ENCODE data around the gene CRYZ.
"Not testable (repeated sequence)": the region's sequence is repeated elsewhere in the genome, so short reads cannot be mapped to it uniquely, and the experiment has no call there.

CRYZ gene

GRCh38 chr1:74732960-74733603 is at the start of gene CRYZ, which contains the start of gene TYW3:
CRYZ (minus strand) TSS chr1:74733050; CDS start chr1:74724821, 8,229 bp downstream.
TYW3 (plus strand) TSS chr1:74733152; CDS start chr1:74733245, 93 bp downstream.
- DNase-seq, result peak; percentile 85

DNA sequence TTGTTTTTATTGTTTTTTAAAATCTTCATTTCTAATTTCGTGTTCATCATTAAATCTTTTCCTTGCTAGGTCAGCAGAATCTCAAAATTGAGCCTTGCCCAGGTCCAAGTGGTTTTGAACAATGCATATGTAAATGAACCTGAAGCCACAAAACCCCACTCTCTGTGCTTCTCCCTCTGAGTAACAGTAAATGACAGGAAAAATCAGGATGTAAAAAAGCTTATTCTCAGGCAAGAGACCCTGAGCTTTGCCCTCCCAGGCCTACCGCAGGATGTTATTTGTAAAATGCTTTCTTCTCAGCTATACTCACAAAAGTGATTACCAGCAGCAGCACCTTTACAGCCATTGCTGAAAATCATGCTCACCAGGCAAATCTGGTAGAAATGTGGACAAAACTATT is 47.7 kb upstream of the CRYZ start:
- no peak for DNase-seq

DNA sequence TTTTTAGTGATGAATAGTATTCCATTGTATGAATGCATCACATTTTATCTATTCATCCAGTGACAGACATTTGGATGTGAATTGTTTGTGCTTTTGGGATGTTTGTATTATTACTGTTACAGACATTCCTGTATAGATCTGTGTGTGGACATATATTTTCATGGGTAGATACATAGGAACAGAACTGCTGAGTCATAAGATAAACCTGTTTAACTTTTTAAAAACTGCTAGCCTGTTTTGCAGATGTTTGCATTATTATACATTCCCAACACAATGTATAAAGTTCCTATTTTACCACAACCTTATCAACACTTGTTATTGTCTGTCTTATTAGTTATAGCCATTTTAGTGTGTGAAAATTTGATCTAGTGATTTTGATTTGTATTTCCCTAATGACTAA is 46.9 kb upstream of the CRYZ start:
- DNase-seq, result no peak

GRCh38 chr1:74777525-74777924 is 44.7 kb upstream of the CRYZ start:
- DNase-seq, result no peak

GRCh38 chr1:74775735-74776134 is 42.9 kb upstream of the CRYZ start:
- no peak for DNase-seq

DNA sequence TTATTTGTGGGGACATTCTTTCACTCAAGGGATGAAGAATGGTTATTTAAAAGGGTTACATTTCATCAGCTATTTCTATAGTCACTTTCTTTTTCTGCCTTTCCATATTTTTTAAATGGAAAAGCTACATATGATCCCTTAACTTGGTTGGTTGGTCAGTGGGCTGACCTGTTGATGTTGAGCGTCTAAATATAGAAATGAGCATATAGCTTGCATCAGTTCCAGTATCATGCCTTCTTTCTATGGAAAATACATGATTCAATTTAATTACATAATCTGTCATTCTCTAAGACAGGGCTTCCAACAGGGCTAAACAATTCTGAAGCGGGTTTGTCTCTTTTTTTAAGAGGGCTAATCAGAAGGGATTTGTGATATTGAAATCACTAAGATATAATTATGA is 40.7 kb upstream of the CRYZ start:
- no peak for DNase-seq

DNA sequence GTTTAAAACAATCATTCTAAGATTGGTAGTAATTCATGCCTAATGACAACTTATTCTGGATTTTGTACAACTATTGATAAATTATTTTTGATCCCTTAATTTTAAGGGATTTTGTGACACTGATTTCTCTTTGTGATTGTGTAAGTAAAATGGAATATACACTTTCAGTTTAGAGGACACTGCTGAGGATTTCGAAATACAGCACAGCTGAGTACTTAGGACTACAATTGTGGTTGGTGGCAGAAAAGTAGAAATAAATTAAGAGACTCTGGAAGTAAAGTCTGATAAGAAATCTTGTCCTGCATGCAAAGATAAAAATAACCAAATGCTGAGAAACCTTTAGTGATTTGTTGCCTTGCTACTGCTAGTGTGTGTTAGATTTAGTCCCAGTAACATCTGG is 40.1 kb upstream of the CRYZ start:
- no peak for DNase-seq

- DNase-seq, result peak; percentile 6
These were observed 39.2 kb upstream of the CRYZ start for GRCh38 chr1:74771913-74772515.

- DNase-seq, result no peak
These were observed 34.6 kb upstream of the CRYZ start for GRCh38 chr1:74767490-74767889.

DNA sequence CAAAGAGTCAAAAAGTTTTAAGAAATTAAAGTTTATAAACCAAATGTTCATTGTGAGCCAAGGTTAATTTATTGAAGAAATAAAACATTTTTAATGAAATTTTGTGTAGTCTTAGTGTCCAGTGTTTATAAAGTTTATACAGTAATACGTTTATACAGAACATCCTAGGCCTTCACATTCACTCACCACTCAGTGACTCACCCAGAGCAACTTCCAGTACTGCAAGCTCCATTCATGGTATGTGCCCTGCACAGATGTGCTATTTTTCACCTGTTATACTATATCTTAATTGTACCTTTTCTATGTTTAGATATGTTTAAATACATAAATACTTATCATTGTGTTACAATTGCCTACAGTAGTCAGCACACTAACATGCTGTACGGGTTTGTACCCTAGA is 33.7 kb upstream of the CRYZ start:
- no peak for DNase-seq

DNA sequence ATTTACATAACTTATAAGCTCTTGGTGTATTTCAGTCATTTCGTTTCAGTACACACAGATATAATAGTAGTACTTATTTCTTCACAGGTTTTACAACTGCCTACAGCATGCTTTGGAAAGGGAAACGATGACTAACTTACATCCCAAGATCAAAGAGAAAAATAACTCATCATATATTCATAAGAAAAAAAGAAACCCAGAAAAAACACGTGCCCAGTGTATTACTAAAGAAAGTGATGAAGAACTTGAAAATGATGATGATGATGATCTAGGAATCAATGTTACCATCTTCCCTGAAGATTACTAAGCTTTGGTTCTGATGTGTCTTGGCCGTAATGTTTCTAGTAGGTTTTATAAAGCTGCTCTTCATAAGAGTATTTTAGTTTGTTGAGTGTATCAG is 31.0 kb upstream of the CRYZ start:
- no peak for DNase-seq

- not testable (repeated sequence) for DNase-seq
These were observed 23.8 kb upstream of the CRYZ start for GRCh38 chr1:74756650-74757049.

DNA sequence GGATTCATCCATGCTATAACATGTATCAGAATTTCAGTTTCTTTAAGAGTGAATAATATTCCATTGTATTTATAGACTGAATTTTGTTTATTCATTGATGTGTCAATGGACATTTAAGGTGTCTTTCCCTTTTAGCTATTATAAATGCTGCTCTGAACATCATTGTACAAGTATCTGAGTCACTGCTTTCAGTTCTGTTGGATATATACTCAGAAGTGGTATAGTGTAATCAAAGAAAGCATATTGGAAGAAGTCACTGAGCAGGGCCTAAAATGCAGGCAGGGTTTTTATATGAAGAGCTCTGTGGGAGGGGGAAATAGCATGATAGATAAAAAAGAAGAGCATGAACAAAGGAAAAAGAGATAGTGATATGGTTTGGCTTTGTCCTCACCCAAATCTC is 22.6 kb upstream of the CRYZ start:
- no peak for DNase-seq

GRCh38 chr1:74753104-74753503 is 20.3 kb upstream of the CRYZ start:
- no peak for DNase-seq

GRCh38 chr1:74748960-74749359 is 16.1 kb upstream of the CRYZ start:
- DNase-seq, result no peak

DNA sequence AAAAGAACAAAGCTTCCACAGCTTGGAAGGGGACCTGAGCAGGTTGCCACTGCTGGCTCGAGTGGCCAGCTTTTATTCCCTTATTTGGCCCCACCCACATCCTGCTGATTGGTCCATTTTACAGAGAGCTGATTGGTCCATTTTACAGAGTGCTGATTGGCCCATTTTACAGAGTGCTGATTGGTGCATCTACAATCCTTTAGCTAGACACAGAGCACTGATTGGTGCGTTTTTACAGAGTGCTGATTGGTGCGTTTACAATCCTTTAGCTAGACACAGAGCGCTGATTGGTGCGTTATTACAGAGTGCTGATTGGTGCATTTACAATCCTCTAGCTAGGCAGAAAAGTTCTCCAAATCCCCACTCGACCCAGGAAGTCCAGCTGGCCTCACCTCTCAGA is 12.4 kb upstream of the CRYZ start:
- DNase-seq, result not testable (repeated sequence)

DNA sequence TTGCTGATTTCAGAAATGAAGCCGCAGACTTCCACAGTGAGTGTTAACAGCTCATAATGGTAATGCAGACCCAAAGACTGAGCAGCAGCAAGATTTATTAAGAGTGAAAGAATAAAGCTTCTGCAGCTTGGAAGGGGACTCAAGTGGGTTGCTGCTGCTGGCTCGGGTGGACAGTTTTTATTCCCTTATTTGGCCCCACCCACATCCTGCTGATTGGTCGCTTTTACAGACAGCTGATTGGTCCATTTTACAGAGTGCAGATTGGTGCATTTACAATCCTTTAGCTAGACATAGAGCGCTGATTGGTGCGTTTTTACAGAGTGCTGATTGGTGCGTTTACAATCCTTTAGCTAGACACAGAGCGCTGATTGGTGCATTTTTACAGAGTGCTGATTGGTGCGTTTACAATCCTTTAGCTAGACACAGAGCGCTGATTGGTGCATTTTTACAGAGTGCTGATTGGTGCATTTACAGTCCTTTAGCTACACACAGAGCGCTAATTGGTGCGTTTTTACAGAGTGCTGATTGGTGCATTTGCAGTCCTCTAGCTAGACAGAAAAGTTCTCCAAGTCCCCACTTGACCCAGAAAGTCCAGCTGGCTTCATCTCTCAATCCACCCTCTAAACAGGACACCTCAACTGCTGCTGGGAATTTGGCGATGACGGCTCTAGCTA is 7.6 kb upstream of the CRYZ start:
- not testable (repeated sequence) for DNase-seq

- no peak for DNase-seq
These were observed 4.5 kb upstream of the CRYZ start for GRCh38 chr1:74737333-74737732.

DNA sequence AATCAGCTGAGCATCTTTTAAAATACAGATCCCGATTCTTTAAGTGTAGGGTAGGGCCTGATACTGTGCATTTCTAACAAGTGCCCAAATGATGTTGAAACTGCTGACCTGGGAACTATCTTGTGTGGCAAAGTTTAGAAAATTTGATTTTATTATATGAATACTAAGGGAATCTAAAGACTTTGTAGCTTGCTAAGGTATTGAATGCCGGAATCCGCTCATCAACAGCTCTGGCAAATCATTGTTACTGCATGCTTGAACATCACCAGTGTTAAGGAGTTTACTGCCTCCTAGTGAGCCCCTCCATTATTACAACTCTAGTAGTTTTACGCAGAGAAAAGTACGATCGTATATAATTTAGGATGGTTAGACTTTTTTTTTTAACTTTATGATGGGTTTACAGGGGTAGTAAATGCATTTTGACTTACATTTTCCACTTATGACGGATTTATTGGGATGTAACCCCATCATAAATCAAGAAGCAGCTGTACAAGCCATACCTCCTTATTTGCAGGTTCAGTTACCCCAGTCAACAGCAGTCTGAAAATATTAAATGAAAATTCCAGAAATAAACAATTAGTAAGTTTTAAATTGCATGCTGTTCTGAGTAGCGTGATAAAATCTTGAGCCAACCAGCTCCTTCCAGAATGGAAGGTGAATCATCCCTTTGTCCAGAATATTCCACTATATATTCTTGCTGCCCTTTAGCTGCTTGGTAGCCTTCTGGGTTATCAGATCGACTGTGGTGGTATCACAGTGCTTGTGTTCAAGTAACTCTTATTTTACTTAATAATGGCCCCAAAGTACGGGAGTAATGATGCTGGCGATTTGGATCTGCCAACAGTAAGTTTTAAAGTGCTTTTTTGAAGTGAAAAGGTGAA is 994 bp upstream of the CRYZ start:
- peak; percentile 16 for DNase-seq

DNA sequence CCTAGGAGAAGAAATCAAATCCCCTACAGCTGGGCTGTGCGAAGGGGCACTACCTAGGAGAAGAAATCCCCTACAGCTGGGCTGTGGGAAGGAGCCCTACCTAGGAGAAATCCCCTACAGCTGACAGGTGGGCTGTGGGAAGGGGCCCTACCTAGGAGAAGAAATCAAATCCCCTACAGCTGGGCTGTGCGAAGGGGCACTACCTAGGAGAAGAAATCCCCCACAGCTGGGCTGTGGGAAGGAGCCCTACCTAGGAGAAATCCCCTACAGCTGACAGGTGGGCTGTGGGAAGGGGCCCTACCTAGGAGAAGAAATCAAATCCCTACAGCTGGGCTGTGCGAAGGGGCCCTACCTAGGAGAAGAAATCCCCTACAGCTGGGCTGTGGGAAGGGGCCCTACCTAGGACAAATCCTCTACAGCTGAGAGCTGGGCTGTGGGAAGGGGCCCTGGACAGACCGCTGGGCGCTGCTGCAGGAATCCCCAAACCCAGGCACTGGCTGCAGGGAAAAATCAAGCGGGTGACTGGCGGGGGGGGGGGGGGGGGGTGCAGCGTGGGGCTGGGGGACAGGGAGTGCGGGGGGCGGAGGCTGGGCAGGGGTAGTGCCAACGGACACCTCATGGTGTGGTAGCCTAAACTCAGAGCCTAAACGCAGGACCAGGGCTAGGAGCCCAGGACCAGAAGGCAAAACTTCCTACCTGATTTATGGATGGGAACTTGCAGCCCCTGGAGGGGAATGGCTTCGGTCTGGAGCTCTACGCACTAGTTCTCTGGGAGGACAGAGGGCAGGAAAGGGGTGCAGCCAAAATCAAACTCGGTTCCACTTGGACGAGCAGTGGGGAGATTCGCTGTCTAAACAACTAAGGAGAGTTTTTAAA is 541 bp downstream of the CRYZ start:
- DNase-seq, result not testable (repeated sequence)

DNA sequence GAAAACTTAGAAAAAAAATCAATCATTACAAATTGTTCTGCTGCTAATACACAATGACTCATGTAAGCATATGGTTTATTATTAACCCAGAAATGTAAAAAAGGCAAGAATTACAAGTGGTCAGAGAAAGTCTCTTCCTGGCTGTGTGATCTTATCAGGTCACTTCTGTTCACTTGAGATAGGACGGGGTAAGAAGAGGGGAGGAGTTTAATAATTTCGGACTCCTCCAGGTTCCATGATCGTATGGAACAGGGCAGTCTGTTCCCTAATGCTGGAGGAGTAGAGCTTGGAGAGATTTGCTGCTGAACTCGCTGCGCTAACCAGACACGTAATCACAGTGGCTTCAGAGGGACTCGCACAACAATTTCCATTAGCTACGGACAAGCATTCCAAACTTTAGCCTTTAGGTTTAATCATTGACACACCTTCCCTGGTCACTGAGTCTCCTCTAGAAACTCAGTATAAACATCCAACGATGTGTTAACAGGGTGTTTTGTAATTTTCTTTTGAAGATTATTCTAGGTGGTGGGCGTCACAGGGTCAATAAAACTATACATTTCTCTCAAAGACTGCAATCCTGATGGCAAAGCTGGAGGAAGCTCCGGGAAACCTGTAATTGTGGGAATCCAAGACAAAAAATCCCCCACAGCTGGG is 1.3 kb downstream of the CRYZ start:
- DNase-seq, result no peak
